Medulla oblongata (tissue), 1 donor: ENCODE data around the gene PITX2.

ENCODE experiments used
- DNase-seq: peaks from one replicate; pipeline ENCODE4 v3.0.0-alpha.2; 2015; ENCODE audit errors: extremely low spot score

PITX2 gene

GRCh38 chr4:110636680-110637407 is 14.0 kb upstream of the PITX2 start:
- no peak for DNase-seq

- DNase-seq, result no peak
Measured at GRCh38 chr4:110636171-110636679, 13.3 kb upstream of the PITX2 start.

DNA sequence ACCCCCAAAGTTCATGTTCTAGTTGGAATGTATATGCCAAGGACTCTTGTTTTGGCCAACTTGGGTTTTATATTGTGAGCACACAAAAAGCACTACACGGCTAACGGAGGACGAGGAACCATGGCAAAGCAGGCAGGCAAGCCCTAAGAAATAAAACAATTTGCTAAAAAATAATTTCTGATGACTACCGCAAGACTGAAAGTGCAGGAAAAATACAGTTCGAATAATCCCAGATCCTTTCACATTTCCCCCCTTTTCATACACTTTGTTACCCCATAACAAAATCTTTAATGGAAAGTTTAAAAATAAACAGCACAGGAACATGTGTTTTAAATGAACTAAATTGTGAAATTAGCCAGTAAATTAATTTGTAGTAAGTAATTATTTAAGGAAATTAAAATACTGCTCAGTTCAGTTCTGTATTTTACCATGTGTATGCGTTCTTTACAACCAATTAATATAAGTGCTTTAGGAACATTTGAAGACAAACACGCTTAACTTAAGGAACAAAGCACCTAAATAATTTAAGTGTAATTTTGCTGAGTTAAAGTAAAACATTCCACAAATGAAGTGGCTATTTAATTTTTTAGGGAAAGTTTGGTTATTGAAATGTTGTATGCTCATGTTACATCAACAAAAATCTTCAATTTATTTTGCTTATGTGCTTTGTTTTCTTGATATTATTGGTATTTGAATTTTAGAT is 12.4 kb upstream of the PITX2 start:
- no peak for DNase-seq

- DNase-seq, result no peak
Measured at GRCh38 chr4:110634350-110635162, 11.7 kb upstream of the PITX2 start.

GRCh38 chr4:110633358-110634341 is 10.8 kb upstream of the PITX2 start:
- no peak for DNase-seq

- DNase-seq, result no peak
Measured at GRCh38 chr4:110632506-110633357, 9.9 kb upstream of the PITX2 start.

DNA sequence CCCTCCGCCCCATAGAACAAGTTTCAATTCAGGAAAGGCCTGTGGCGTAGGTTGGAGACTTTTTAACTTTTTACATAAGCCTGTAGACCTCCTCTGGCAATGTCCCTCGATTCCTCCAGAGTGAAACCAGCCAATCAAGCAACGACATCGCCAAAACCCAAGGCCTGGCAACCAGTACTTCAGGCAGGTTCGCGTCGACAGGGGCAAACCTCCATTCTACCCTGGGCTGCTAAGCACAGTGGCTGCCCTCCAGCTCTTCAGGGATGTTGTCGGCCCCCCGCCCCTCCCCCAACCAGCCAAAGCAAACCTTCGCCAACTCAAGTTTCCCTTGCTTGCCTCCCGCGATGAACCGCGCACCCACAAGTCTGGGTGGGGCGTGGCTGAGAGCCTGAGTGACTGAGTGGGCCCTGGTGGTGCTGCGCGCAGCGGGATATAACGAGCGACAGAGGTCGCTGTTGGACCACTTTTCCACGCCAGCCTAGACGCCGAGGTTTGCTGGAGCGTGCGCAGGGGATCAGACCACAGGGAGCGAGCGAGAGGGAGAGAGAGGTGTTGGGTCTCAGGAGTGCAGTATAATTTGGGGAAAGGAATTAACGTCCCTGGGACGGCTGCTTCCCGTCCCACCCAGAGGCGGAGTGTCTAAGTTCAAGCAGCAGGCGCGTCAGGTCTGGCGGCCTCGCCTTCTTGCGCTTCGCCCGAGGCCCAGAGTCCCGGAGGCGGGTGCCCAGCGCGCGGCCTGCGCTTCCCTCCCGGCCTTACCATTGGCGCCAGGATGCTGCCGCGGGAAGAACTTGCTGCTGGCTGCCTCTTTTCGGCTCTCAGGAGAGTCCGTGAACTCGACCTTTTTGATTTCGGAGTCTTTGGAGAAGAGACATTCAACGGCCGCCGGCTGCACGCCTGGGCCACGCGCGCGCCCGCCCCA is 9.0 kb upstream of the PITX2 start:
- peak; percentile 80 for DNase-seq

DNA sequence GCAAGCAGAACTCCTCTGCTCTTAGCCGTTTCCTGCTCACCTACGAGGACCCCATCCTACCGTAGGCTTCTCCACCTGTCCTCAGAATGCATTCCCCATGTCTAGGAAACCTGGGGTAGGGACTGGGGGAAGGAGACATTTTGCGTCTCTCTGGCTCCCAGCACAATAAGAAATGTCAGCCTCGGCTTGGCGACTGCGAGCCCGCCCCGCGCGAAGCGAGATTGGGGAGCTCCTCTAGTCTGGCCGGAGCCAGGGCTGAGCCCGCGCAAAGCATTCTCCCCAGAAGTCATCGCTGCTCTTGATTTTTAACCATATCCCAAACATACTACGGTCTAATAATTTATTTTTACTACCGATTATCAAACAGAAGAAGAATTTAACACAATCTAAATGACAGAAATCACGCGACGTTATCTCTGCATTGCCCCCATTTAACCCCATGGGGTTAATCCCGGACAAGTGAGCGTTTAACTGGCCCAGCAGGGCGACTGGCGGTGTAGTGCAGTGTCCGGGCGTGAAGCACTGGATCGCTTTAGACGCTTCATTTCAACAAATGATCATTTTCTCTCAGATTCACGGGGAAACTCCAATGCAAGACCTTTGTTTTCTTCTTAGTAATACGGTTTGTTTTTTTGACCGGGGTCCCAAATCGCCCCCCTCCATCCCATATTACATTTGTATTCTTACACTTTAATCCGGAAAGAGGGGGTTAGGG is 8.0 kb upstream of the PITX2 start:
- DNase-seq, result no peak

- no peak for DNase-seq
Measured at GRCh38 chr4:110629780-110630687, 7.2 kb upstream of the PITX2 start.

DNA sequence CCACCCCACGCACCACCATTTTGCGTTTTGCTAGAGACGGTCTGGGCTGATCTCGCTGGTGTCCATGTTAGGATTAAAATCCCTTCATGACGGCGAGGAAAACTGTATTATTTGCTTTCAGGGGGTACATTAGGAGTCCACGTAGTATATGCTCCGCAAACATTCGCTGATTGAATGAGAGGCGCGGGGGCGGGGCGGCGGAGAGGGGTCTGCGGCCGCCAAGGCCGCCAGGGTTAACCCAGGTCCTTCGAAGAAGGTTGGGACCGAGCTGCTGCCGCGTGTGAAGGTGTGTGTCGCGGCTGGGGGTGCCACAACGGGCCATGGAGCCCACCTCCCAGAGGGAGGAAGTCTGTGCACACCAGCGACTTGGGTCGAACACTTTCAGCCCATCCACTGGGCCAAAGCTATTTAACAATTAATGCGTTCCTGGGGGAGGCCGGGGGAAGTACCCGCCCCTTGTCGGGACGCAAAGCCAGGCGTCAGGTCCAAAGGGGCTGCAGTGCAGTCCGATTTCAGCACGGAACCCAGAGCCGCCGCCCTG is 6.4 kb upstream of the PITX2 start:
- DNase-seq, result no peak

GRCh38 chr4:110628663-110629213 is 5.9 kb upstream of the PITX2 start:
- no peak for DNase-seq

- DNase-seq, result no peak
Measured at GRCh38 chr4:110627977-110628662, 5.2 kb upstream of the PITX2 start.

GRCh38 chr4:110626532-110627153 is 3.8 kb upstream of the PITX2 start:
- DNase-seq, result no peak

GRCh38 chr4:110625576-110626257 is 2.8 kb upstream of the PITX2 start:
- DNase-seq, result no peak

- DNase-seq, result no peak
Measured at GRCh38 chr4:110624904-110625494, 2.1 kb upstream of the PITX2 start.
